HCT116 (cell line): ENCODE data around the gene FCRLB. TPM values are rescaled to one million over a fixed set of nuclear protein-coding genes. Genes with fewer than 3 reads are reported as not detected.

Experiments used
- ATAC-seq: fragments of 200-7000 bp; cut with Tn5 transposase; 2 replicates; pipeline ENCODE4 v1.9.1; 2020; ENCODE audit warnings: mild to moderate bottlenecking, moderate library complexity
- BruUV-seq: library from RNA; stranded (reverse); fragments of 400-500 nt; replicated peaks from 2 replicates; lab custom pipeline; 2021; lab: Mats Ljungman, UMichigan
- CTCF ChIA-PET: fragments of 300-600 bp; sonication (Branson Sonifier 250); formaldehyde crosslinking; loops from one replicate; lab custom pipeline; 2021; ENCODE audit warnings: antibody characterized with exemption; lab: Charles Lee
- POLR2A ChIA-PET: fragments of 300-600, 350-600 bp; sonication (Branson Sonifier 250); formaldehyde crosslinking; loops from one replicate; lab custom pipeline; 2021; ENCODE audit warnings: antibody characterized with exemption; lab: Charles Lee
- RAD21 ChIA-PET, 2 experiments: fragments of 300-600 bp; sonication (Branson Sonifier 250); formaldehyde crosslinking; loops; one replicate each; lab custom pipeline; 2023; ENCODE audit warnings: low total read pairs in 2 of 2; ENCODE audit not compliant: uncharacterized antibody in 2 of 2, unreplicated experiment in 2 of 2, low non-redundant PET in 1 of 2; lab: Charles Lee
- DNase-seq: peaks from one replicate; pipeline ENCODE4 v3.0.0-alpha.2; 2010; ENCODE audit warnings: low read depth, low spot score
- H2AFZ ChIP-seq: fragments of 200-600 bp; shearing (Covaris generic), sonication (generic); 2 replicates; pipeline ENCODE4 v1.6.1; 2017; ENCODE audit warnings: low read depth, mixed run types, mixed read lengths, antibody characterized with exemption, low read length; ENCODE audit not compliant: poor library complexity, severe bottlenecking
- H3K27ac ChIP-seq: 2 replicates; pipeline ENCODE4 v1.5.1; 2012; ENCODE audit warnings: low read depth, low read length
- H3K27me3 ChIP-seq: fragments of 200-600 bp; sonication (generic); 2 replicates; pipeline ENCODE4 v1.6.1; 2016; ENCODE audit warnings: mixed run types, low read length, mixed read lengths; ENCODE audit not compliant: insufficient read depth
- H3K36me3 ChIP-seq, 2 experiments: fragments of 200-500 bp in 1 of 2; fragments of 200-600 bp in 1 of 2; sonication (Bioruptor generic) in 1 of 2; sonication (generic) in 1 of 2; 2 replicates each; pipeline versions ENCODE4 v1.5.1 to v1.6.1; 2014 to 2016; ENCODE audit warnings: low read length in 2 of 2, inconsistent platforms in 1 of 2, mixed read lengths in 1 of 2, mixed run types in 1 of 2; ENCODE audit not compliant: insufficient read depth in 2 of 2, control insufficient read depth in 1 of 2
- H3K4me1 ChIP-seq, 2 experiments: fragments of 200-600 bp in 1 of 2; sonication (generic) in 1 of 2; 2 replicates each; pipeline versions ENCODE4 v1.5.1 to v1.6.1; 2012 to 2017; ENCODE audit warnings: low read length in 2 of 2, inconsistent platforms in 1 of 2, mild to moderate bottlenecking in 1 of 2, mixed read lengths in 1 of 2, mixed run types in 1 of 2, moderate library complexity in 1 of 2; ENCODE audit not compliant: insufficient read depth in 2 of 2, control insufficient read depth in 1 of 2
- H3K4me2 ChIP-seq: fragments of 200-600 bp; sonication (generic); 2 replicates; pipeline ENCODE4 v1.6.1; 2017; ENCODE audit warnings: mixed run types, low read length, mixed read lengths
- H3K4me3 ChIP-seq, 2 experiments: fragments of 200-600 bp in 1 of 2; sonication (generic) in 1 of 2; replicated peaks in 1 of 2; 2 replicates each; pipeline ENCODE4 v1.5.1; 2011 to 2016; ENCODE audit warnings: low read length in 2 of 2, control low read depth in 1 of 2, low read depth in 1 of 2, mild to moderate bottlenecking in 1 of 2, mixed read lengths in 1 of 2, mixed run types in 1 of 2
- H3K79me2 ChIP-seq: fragments of 200-600 bp; sonication (generic); 2 replicates; pipeline ENCODE4 v1.6.1; 2017; ENCODE audit warnings: mild to moderate bottlenecking, mixed run types, low read length, moderate library complexity, mixed read lengths; ENCODE audit not compliant: insufficient read depth
- H3K9ac ChIP-seq: fragments of 200-600 bp; sonication (generic); 2 replicates; pipeline ENCODE4 v1.6.1; 2016; ENCODE audit warnings: low read length, mixed read lengths
- H3K9me2 ChIP-seq: fragments of 200-600 bp; sonication (generic), shearing (Covaris generic); 2 replicates; pipeline ENCODE4 v1.6.1; 2017; ENCODE audit warnings: mixed run types, mild to moderate bottlenecking, moderate library complexity; ENCODE audit not compliant: insufficient read depth
- H3K9me3 ChIP-seq, 2 experiments: fragments of 200-500 bp in 1 of 2; fragments of 200-600 bp in 1 of 2; sonication (Bioruptor generic) in 1 of 2; sonication (generic) in 1 of 2; 2 replicates each; pipeline ENCODE4 v1.6.1; 2014 to 2017; ENCODE audit warnings: low read length in 2 of 2, mixed read lengths in 2 of 2, inconsistent platforms in 1 of 2, low read depth in 1 of 2, mild to moderate bottlenecking in 1 of 2, mixed run types in 1 of 2, moderate library complexity in 1 of 2; ENCODE audit not compliant: control insufficient read depth in 1 of 2, insufficient read depth in 1 of 2
- H4K20me1 ChIP-seq: fragments of 200-600 bp; sonication (generic), shearing (Covaris generic); 2 replicates; pipeline ENCODE4 v1.6.1; 2017; ENCODE audit warnings: mixed run types, mild to moderate bottlenecking, moderate library complexity; ENCODE audit not compliant: insufficient read depth
- CBX3 ChIP-seq: IDR thresholded peaks from 2 replicates; pipeline ENCODE4 v1.6.1; 2012; ENCODE audit warnings: low read depth
- CEBPB ChIP-seq: IDR thresholded peaks from 2 replicates; pipeline ENCODE4 v1.6.1; 2012; ENCODE audit warnings: low read depth
- EZH2 ChIP-seq: fragments of 200-600 bp; sonication (generic); IDR thresholded peaks from 2 replicates; pipeline ENCODE4 v1.6.1; 2017; ENCODE audit warnings: antibody characterized with exemption, mixed run types
- EZH2phosphoT487 ChIP-seq: fragments of 200-600 bp; IDR thresholded peaks from 2 replicates; pipeline ENCODE4 v1.6.1; 2018; ENCODE audit warnings: antibody characterized with exemption, borderline replicate concordance
- JUND ChIP-seq: IDR thresholded peaks from 2 replicates; pipeline ENCODE4 v1.6.1; 2012
- POLR2A ChIP-seq: IDR thresholded peaks from 2 replicates; pipeline ENCODE4 v1.7.0; 2011; ENCODE audit warnings: borderline replicate concordance; ENCODE audit not compliant: insufficient read depth, insufficient read length; ENCODE audit errors: extremely low read depth
- POLR2AphosphoS5 ChIP-seq: IDR thresholded peaks from 2 replicates; pipeline ENCODE4 v1.6.1; 2011; ENCODE audit warnings: mild to moderate bottlenecking, low read depth, low read length, moderate library complexity
- RAD21 ChIP-seq: IDR thresholded peaks from 2 replicates; pipeline ENCODE4 v1.6.1; 2012; ENCODE audit warnings: low read depth, mild to moderate bottlenecking
- SP1 ChIP-seq: IDR thresholded peaks from 2 replicates; pipeline ENCODE4 v1.6.1; 2012; ENCODE audit warnings: low read depth
- SRF ChIP-seq: IDR thresholded peaks from 2 replicates; pipeline ENCODE4 v1.6.1; 2012; ENCODE audit warnings: low read depth
- TCF7L2 ChIP-seq: IDR thresholded peaks from 2 replicates; pipeline ENCODE4 v1.7.0; 2011; ENCODE audit warnings: borderline replicate concordance, inconsistent platforms; ENCODE audit not compliant: insufficient read depth, insufficient read length; ENCODE audit errors: extremely low read depth
- YY1 ChIP-seq: IDR thresholded peaks from 2 replicates; pipeline ENCODE4 v1.6.1; 2011; ENCODE audit warnings: low read length, low read depth, moderate library complexity, mild to moderate bottlenecking; ENCODE audit not compliant: insufficient replicate concordance; ENCODE audit errors: extremely low read depth
- ZFX ChIP-seq: fragments of 450-650 bp; IDR thresholded peaks from 2 replicates; pipeline ENCODE4 v1.6.1; 2017
- intact Hi-C: fragments of 100-400 bp; cut with micrococcal nuclease; formaldehyde crosslinking; loops from 2 replicates; pipeline ENCODE4 v1.10.0; 2022
- total RNA-seq: library from RNA; stranded (reverse); gene quantifications from one replicate; pipeline ENCODE4 v1.2.1, GENCODE V29; 2021; ENCODE audit not compliant: unreplicated experiment
- TF ChIP-seq, protein P1 (sequence below): IDR thresholded peaks from 2 replicates; pipeline ENCODE4 v1.6.1; 2012; ENCODE audit warnings: low read depth
- TF ChIP-seq, protein P2 (sequence below), 3 experiments: fragments of 200-600 bp in 1 of 3; sonication (generic) in 1 of 3; IDR thresholded peaks in 2 of 3; conservative IDR thresholded peaks in 1 of 3; 2 replicates each; pipeline ENCODE4 v1.5.1; 2012 to 2017; ENCODE audit warnings: low read depth in 2 of 3, low read length in 2 of 3, antibody characterized with exemption in 1 of 3, borderline replicate concordance in 1 of 3, control low read depth in 1 of 3, mild to moderate bottlenecking in 1 of 3, mixed read lengths in 1 of 3, mixed run types in 1 of 3, moderate library complexity in 1 of 3; ENCODE audit not compliant: insufficient read depth in 1 of 3
- TF ChIP-seq, protein P3 (sequence below): IDR thresholded peaks from 2 replicates; pipeline ENCODE4 v1.6.1; 2012

The FCRLB gene
- total RNA-seq, 1 experiment from 2014 or later, result 1.0 TPM

- TF ChIP-seq, protein P1, sequence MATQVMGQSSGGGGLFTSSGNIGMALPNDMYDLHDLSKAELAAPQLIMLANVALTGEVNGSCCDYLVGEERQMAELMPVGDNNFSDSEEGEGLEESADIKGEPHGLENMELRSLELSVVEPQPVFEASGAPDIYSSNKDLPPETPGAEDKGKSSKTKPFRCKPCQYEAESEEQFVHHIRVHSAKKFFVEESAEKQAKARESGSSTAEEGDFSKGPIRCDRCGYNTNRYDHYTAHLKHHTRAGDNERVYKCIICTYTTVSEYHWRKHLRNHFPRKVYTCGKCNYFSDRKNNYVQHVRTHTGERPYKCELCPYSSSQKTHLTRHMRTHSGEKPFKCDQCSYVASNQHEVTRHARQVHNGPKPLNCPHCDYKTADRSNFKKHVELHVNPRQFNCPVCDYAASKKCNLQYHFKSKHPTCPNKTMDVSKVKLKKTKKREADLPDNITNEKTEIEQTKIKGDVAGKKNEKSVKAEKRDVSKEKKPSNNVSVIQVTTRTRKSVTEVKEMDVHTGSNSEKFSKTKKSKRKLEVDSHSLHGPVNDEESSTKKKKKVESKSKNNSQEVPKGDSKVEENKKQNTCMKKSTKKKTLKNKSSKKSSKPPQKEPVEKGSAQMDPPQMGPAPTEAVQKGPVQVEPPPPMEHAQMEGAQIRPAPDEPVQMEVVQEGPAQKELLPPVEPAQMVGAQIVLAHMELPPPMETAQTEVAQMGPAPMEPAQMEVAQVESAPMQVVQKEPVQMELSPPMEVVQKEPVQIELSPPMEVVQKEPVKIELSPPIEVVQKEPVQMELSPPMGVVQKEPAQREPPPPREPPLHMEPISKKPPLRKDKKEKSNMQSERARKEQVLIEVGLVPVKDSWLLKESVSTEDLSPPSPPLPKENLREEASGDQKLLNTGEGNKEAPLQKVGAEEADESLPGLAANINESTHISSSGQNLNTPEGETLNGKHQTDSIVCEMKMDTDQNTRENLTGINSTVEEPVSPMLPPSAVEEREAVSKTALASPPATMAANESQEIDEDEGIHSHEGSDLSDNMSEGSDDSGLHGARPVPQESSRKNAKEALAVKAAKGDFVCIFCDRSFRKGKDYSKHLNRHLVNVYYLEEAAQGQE, result no peak
- TF ChIP-seq POLR2AphosphoS5 (no peak), TCF7L2 (no peak), EZH2 (no peak), SRF (no peak)
Observed at GRCh38 chr1:161771973-161772372, 50.6 kb downstream of the FCRLB start (continued).

- Histone ChIP-seq H4K20me1 (no peaks in the 10 kb centered on the region), H2AFZ (no peak overlapping the region), H3K79me2 (peaks cover 86% of the 10 kb centered on the region), H3K27me3 (no peaks in the 10 kb centered on the region), H3K9me3 (no peaks in the 10 kb centered on the region), H3K9ac (no peak overlapping the region), H3K4me2 (no peak overlapping the region), H3K9me2 (no peaks in the 10 kb centered on the region), H3K4me3 (no peak overlapping the region), H3K4me1 (peaks cover 1 to 5% of the 10 kb centered on the region in 2 experiments; a peak in 3 of 4 replicates), H3K36me3 (no peaks in the 10 kb centered on the region), H3K27ac (no peak overlapping the region)
- TF ChIP-seq SRF (no peak), RAD21 (no peak), EZH2phosphoT487 (no peak), ZFX (no peak), POLR2A (no peak), SP1 (no peak), CBX3 (no peak), JUND (no peak), CEBPB (no peak), TCF7L2 (no peak), POLR2AphosphoS5 (no peak), YY1 (no peak)
- TF ChIP-seq, protein P1, result no peak
- TF ChIP-seq, protein P2, sequence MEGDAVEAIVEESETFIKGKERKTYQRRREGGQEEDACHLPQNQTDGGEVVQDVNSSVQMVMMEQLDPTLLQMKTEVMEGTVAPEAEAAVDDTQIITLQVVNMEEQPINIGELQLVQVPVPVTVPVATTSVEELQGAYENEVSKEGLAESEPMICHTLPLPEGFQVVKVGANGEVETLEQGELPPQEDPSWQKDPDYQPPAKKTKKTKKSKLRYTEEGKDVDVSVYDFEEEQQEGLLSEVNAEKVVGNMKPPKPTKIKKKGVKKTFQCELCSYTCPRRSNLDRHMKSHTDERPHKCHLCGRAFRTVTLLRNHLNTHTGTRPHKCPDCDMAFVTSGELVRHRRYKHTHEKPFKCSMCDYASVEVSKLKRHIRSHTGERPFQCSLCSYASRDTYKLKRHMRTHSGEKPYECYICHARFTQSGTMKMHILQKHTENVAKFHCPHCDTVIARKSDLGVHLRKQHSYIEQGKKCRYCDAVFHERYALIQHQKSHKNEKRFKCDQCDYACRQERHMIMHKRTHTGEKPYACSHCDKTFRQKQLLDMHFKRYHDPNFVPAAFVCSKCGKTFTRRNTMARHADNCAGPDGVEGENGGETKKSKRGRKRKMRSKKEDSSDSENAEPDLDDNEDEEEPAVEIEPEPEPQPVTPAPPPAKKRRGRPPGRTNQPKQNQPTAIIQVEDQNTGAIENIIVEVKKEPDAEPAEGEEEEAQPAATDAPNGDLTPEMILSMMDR (IDR thresholded peaks at IDR 0.05 in 2 of 3, conservative IDR thresholded peaks at IDR 0.05 in 1 of 3; ENCODE audit: borderline replicate concordance in 1 of 3, insufficient read depth in 1 of 3, low read depth in 2 of 3, low read length in 2 of 3), result no peak
- TF ChIP-seq, protein P3, sequence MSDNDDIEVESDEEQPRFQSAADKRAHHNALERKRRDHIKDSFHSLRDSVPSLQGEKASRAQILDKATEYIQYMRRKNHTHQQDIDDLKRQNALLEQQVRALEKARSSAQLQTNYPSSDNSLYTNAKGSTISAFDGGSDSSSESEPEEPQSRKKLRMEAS, result no peak
- intact Hi-C loops, result no loop called here
- BruUV-seq, result no TSS peak
- DNase-seq (no peak), ATAC-seq (no peak)
- RAD21 ChIA-PET, result interaction anchor here in 1 of 2 experiments (0.7 kb wide), 1 partner anchor 590 kb away, joined by 3 read pairs; no protein-coding TSS in a partner anchor
- CTCF ChIA-PET, result interaction anchor here (1.2 kb wide), 1 partner anchor 20 kb away, joined by 4 read pairs; no protein-coding TSS in a partner anchor
- POLR2A ChIA-PET, result no interaction called here
Observed at GRCh38 chr1:161772397-161772796, 51.1 kb downstream of the FCRLB start.
